Ishikawa (cell line): Measurements from ENCODE around the gene TMEM198.

Experiments used
- EGR1 ChIP-seq: IDR thresholded peaks from 2 replicates; pipeline ENCODE4 v1.6.1; 2012
- EP300 ChIP-seq: IDR thresholded peaks from 2 replicates; pipeline ENCODE4 v1.6.1; 2012; ENCODE audit warnings: borderline replicate concordance
- RAD21 ChIP-seq: IDR thresholded peaks from 2 replicates; pipeline ENCODE4 v1.6.1; 2012; ENCODE audit warnings: low read depth
- TAF1 ChIP-seq: IDR thresholded peaks from 2 replicates; pipeline ENCODE4 v1.6.1; 2012; ENCODE audit warnings: low read depth, mild to moderate bottlenecking
- TCF12 ChIP-seq: IDR thresholded peaks from 2 replicates; pipeline ENCODE4 v1.6.1; 2012; ENCODE audit warnings: low read depth
- TEAD4 ChIP-seq: IDR thresholded peaks from 2 replicates; pipeline ENCODE4 v1.6.1; 2012
- YY1 ChIP-seq: IDR thresholded peaks from 2 replicates; pipeline ENCODE4 v1.6.1; 2012; ENCODE audit warnings: low read depth
- TF ChIP-seq, protein P1 (sequence below): IDR thresholded peaks from 2 replicates; pipeline ENCODE4 v1.6.1; 2012

DNA sequence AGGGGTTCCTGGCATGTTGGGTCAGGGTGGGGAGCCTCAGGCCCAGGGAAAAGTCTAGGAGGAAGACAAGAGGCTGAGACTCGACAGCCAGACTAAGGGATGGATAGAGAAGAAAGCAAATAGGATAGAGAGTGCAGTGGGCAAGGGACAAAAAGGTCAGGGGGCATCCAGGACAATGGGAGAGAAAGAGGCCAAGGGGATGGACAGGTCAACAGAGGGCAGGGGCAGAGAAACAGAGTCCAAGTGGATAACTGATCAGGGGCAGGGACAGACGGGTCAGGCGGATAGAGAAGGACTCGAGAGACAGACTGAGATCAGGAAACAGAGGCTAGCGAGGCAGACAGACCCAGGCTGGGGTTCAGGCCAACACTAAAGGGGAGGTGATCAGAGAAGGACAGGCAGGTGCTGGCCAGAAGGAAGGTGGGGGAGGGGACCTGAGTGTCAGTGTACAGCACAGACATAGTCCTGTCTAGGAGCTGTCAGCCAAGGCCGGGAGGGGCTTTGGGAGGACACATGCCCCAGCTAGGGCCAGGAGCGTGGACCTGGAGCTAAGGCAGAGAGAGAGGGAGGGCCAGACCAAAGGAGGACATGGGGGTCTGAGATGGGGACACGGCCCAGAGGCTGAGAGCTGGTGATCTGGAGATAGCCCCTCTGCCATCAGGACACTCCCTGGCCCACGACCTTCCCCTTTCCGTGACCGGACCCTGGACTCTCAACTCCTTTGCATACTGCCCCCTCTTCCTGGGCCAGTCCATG lies 17.3 kb upstream of the TMEM198 start:
- TF ChIP-seq TCF12: no peak
- no peak for TF ChIP-seq EP300
- TF ChIP-seq, protein P1, sequence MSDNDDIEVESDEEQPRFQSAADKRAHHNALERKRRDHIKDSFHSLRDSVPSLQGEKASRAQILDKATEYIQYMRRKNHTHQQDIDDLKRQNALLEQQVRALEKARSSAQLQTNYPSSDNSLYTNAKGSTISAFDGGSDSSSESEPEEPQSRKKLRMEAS: no peak
- no peak for TF ChIP-seq EGR1
- TF ChIP-seq YY1: no peak
- TF ChIP-seq RAD21: no peak
- TF ChIP-seq TAF1: no peak
- TF ChIP-seq TEAD4: no peak
